Pons (tissue), 1 donor: ENCODE measurements around the gene ELOVL3.

Experiments used
- DNase-seq: peaks from one replicate; pipeline ENCODE4 v3.0.0-alpha.2; 2016; ENCODE audit warnings: low spot score

ELOVL3 gene

GRCh38 chr10:102254426-102254825 lies 28.3 kb downstream of the ELOVL3 start:
- DNase-seq: no peak

GRCh38 chr10:102255404-102255803 lies 29.3 kb downstream of the ELOVL3 start:
- no peak for DNase-seq

- no peak for DNase-seq
These were observed 35.1 kb downstream of the ELOVL3 start for GRCh38 chr10:102261196-102261595.

GRCh38 chr10:102261842-102262241 lies 35.7 kb downstream of the ELOVL3 start:
- DNase-seq: no peak

- no peak for DNase-seq
These were observed 36.8 kb downstream of the ELOVL3 start for GRCh38 chr10:102262744-102263370.

- DNase-seq: no peak
These were observed 38.3 kb downstream of the ELOVL3 start for GRCh38 chr10:102264371-102264770.

- DNase-seq: no peak
These were observed 40.6 kb downstream of the ELOVL3 start for GRCh38 chr10:102266670-102267069.

- DNase-seq: no peak
These were observed 41.6 kb downstream of the ELOVL3 start for GRCh38 chr10:102267748-102268147.

GRCh38 chr10:102268375-102268888 lies 42.3 kb downstream of the ELOVL3 start:
- DNase-seq: no peak

GRCh38 chr10:102269017-102269416 lies 42.9 kb downstream of the ELOVL3 start:
- DNase-seq: no peak

- no peak for DNase-seq
These were observed 48.0 kb downstream of the ELOVL3 start for GRCh38 chr10:102274062-102274461.

GRCh38 chr10:102275343-102275742 lies 49.2 kb downstream of the ELOVL3 start:
- no peak for DNase-seq

- DNase-seq: no peak
These were observed 53.0 kb downstream of the ELOVL3 start for GRCh38 chr10:102279104-102279503.
